ENCODE data around the gene SEZ6L.

- TF ChIP-seq, protein P1, sequence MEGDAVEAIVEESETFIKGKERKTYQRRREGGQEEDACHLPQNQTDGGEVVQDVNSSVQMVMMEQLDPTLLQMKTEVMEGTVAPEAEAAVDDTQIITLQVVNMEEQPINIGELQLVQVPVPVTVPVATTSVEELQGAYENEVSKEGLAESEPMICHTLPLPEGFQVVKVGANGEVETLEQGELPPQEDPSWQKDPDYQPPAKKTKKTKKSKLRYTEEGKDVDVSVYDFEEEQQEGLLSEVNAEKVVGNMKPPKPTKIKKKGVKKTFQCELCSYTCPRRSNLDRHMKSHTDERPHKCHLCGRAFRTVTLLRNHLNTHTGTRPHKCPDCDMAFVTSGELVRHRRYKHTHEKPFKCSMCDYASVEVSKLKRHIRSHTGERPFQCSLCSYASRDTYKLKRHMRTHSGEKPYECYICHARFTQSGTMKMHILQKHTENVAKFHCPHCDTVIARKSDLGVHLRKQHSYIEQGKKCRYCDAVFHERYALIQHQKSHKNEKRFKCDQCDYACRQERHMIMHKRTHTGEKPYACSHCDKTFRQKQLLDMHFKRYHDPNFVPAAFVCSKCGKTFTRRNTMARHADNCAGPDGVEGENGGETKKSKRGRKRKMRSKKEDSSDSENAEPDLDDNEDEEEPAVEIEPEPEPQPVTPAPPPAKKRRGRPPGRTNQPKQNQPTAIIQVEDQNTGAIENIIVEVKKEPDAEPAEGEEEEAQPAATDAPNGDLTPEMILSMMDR (IDR thresholded peaks at IDR 0.05; ENCODE audit: poor library complexity), result no peak
- TF ChIP-seq EZH2 (IDR thresholded peaks at IDR 0.05; ENCODE audit: borderline replicate concordance) (no peak), EZH2phosphoT487 (IDR thresholded peaks at IDR 0.05; ENCODE audit: low read depth, severe bottlenecking, unreplicated experiment) (no peak)
Observed at GRCh38 chr22:26359156-26359555, 189.9 kb downstream of the SEZ6L start.

All from hepatocyte (in vitro differentiated cells).